ENCODE results near the gene CEP112. TPM values are rescaled to one million over a fixed set of nuclear protein-coding genes. Genes with fewer than 3 reads are reported as not detected.
A peak's percentile ranks its signal among the peaks of the same experiment; 100 is the strongest.

The CEP112 gene
- total and polyA plus RNA-seq, 2 of the 8 experiments (the other 6 are each of a cell fraction or from before 2014, with no cell fraction given) = 0.62 to 3.1 TPM

DNA sequence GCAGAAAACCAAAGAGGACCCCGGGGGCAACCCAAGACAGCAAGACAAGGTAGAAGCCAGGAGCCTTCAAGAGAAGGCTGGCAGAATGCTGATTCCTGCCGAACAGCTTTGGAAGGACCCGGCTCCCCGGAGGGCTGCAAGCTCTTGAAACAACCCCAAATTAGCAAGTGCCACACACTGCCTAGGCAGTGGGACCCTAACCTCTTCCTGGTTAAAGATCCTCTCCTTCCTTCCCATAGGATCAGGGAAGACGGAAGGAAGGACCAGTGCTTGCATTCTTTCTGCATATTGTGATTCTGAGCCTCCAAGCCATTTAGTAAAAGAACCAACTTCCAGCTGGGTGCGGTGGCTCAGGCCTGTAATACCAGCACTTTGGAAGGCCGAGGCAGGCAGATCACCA, 508.5 kb downstream of the CEP112 start:
- H2BK5ac ChIP-seq (ENCODE audit: low read depth, low read length) = no peak overlapping the region
- H3K23me2 ChIP-seq (ENCODE audit: low read depth, low read length) = peaks cover 1% of the 10 kb centered on the region; the same call in 1 of the 2 replicates
- no peak overlapping the region for H2BK12ac ChIP-seq (ENCODE audit: low read depth, low read length)
- no peak overlapping the region for H3K27ac ChIP-seq (ENCODE audit: low read depth, low read length)
- H4K91ac ChIP-seq (replicated peaks; ENCODE audit: insufficient read length, low read length) = no peak overlapping the region
- no peak overlapping the region for H3K18ac ChIP-seq (ENCODE audit: extremely low read depth, low read length)
- H2BK120ac ChIP-seq (replicated peaks; ENCODE audit: low read depth, low read length) = no peak overlapping the region
- CTCF ChIA-PET (ENCODE audit: partially characterized antibody) = interaction anchor here (0.9 to 2.0 kb wide), 3 partner anchors 8 to 111 kb away, joined by 3 to 6 read pairs (median 4); no protein-coding TSS in a partner anchor
- no peak overlapping the region for H3K4me3 ChIP-seq (ENCODE audit: extremely low read depth in 1 of 4, insufficient read depth in 2 of 4, low read depth in 3 of 4, low read length in 4 of 4)
- H3K4me1 ChIP-seq (replicated peaks in 1 of 4; ENCODE audit: control insufficient read depth in 3 of 4, insufficient read depth in 4 of 4, low read length in 3 of 4) = no peaks in the 10 kb centered on the region
- TF ChIP-seq POLR2AphosphoS5 (IDR thresholded peaks at IDR 0.05; ENCODE audit: low read depth, low read length) (peak; percentile 41; the same call in 1 of the 2 replicates), EGR1 (IDR thresholded peaks at IDR 0.05; ENCODE audit: borderline replicate concordance, low read depth, low read length) (0 out of 2 replicates have a peak, but pooled peaks have one; percentile 13), TCF12 (IDR thresholded peaks at IDR 0.05; ENCODE audit: low read depth, low read length) (no peak)
- H3K79me2 ChIP-seq (ENCODE audit: control insufficient read depth in 1 of 2, insufficient read depth in 2 of 2, low read length in 2 of 2) = no peaks in the 10 kb centered on the region
- no peak overlapping the region for H3K4ac ChIP-seq (replicated peaks; ENCODE audit: insufficient read length, low read depth, low read length)
- no peaks in the 10 kb centered on the region for H3K9me3 ChIP-seq (ENCODE audit: insufficient read depth in 2 of 2, low read depth in 1 of 2, low read length in 1 of 2)
- DNase-seq (ENCODE audit: low read depth in 1 of 2, low spot score in 2 of 2) (no peak), FAIRE-seq (no peak)
- no peak overlapping the region for H3K14ac ChIP-seq (ENCODE audit: insufficient read length)
- 71% methylated on average over 7 of the region's 7 CpGs; no CpG with 5 or more reads in 1 of the 2 experiments for WGBS, 2 experiments (ENCODE audit: extremely low coverage in 1 of 2, insufficient coverage in 1 of 2, insufficient read length in 1 of 2, insufficient replicate concordance in 2 of 2, low coverage in 1 of 2, low lambda C conversion rate in 2 of 2, missing lambda C conversion rate in 1 of 2)
- no peak overlapping the region for H4K5ac ChIP-seq (ENCODE audit: insufficient read length, low read depth, low read length)
- H2BK20ac ChIP-seq (ENCODE audit: low read length) = no peak overlapping the region
- H3K79me1 ChIP-seq (ENCODE audit: low read depth, low read length) = no peaks in the 10 kb centered on the region
- H3K4me2 ChIP-seq (ENCODE audit: insufficient read depth in 1 of 2, low read depth in 2 of 2, low read length in 2 of 2) = no peak overlapping the region
- no peak overlapping the region for H3K23ac ChIP-seq (ENCODE audit: insufficient read length)
- no peak overlapping the region for H2BK15ac ChIP-seq (ENCODE audit: low read length)
- H2AFZ ChIP-seq (ENCODE audit: low read length) = no peak overlapping the region
- no peaks in the 10 kb centered on the region; a peak in 3 of 7 replicates for H3K27me3 ChIP-seq (replicated peaks in 1 of 4; ENCODE audit: control insufficient read depth in 3 of 4, extremely low read depth in 1 of 4, insufficient read depth in 3 of 4, low read length in 3 of 4)
- H3K36me3 ChIP-seq (ENCODE audit: control insufficient read depth in 2 of 4, insufficient read depth in 4 of 4, low read length in 3 of 4) = no peaks in the 10 kb centered on the region
- no peak overlapping the region for H4K8ac ChIP-seq (ENCODE audit: extremely low read depth, insufficient read depth, low read length)
- no peak overlapping the region for H2AK5ac ChIP-seq (ENCODE audit: low read depth, low read length)
- POLR2A ChIA-PET (ENCODE audit: partially characterized antibody) = no interaction called here
- H3K9ac ChIP-seq (replicated peaks in 1 of 4; ENCODE audit: extremely low read depth in 1 of 4, low read depth in 3 of 4, low read length in 3 of 4) = no peak overlapping the region
- H4K20me1 ChIP-seq (replicated peaks in 1 of 2; ENCODE audit: control insufficient read depth in 1 of 2, insufficient read depth in 2 of 2, low read length in 2 of 2) = no peaks in the 10 kb centered on the region
- no peak overlapping the region for H3K56ac ChIP-seq (replicated peaks; ENCODE audit: insufficient read length, low read depth, low read length)

Data from H1 (cell line).